Gastrocnemius medialis (tissue), 4 donors: Measurements from ENCODE around the gene GBA2. TPM values are rescaled to one million over a fixed set of nuclear protein-coding genes. Genes with fewer than 3 reads are reported as not detected.

Experiments used
- ATAC-seq, 2 donors: fragments of 150-250 bp; one replicate each; pipeline ENCODE4 v1.9.1; 2016
- DNase-seq, 2 donors: peaks; one replicate each; pipeline ENCODE4 v3.0.0-alpha.2; 2019
- H3K27ac ChIP-seq, 4 donors: fragments of 200-600 bp; sonication (generic); 1 replicate in 1 of 4; 2 replicates in 3 of 4; pipeline ENCODE4 v1.5.1; 2016 to 2018; ENCODE audit warnings: mild to moderate bottlenecking in 2 of 4, moderate library complexity in 1 of 4
- H3K27me3 ChIP-seq, 3 donors: fragments of 200-600 bp; sonication (generic) in 2 of 3; 1 replicate in 1 of 3; 2 replicates in 2 of 3; pipeline versions ENCODE4 v1.5.1 to v1.6.0; 2016 to 2019; ENCODE audit warnings: mild to moderate bottlenecking in 1 of 3, moderate library complexity in 1 of 3
- H3K36me3 ChIP-seq, 2 donors: fragments of 200-600 bp; sonication (generic) in 1 of 2; one replicate each; pipeline ENCODE4 v1.5.1; 2017 to 2018
- H3K4me1 ChIP-seq, 2 donors: fragments of 200-600 bp; sonication (generic) in 1 of 2; one replicate each; pipeline ENCODE4 v1.5.1; 2016 to 2017; ENCODE audit warnings: mild to moderate bottlenecking in 2 of 2
- H3K4me3 ChIP-seq, 4 donors: fragments of 200-600 bp; sonication (generic) in 3 of 4; 1 replicate in 1 of 4; 2 replicates in 3 of 4; pipeline ENCODE4 v1.5.1; 2016 to 2019; ENCODE audit warnings: mild to moderate bottlenecking in 2 of 4
- H3K9me3 ChIP-seq, 3 donors: fragments of 200-600 bp; sonication (generic) in 2 of 3; 1 replicate in 1 of 3; 2 replicates in 2 of 3; pipeline ENCODE4 v1.5.1; 2016 to 2019
- CTCF ChIP-seq, 5 experiments: fragments of 450-650 bp in 3 of 5; fragments of 200-600 bp in 2 of 5; sonication (generic) in 2 of 5; IDR thresholded peaks in 4 of 5; conservative IDR thresholded peaks in 1 of 5; 1 replicate in 4 of 5; 2 replicates in 1 of 5; pipeline ENCODE4 v1.5.1; 2016 to 2019; ENCODE audit warnings: antibody characterized with exemption in 5 of 5, mild to moderate bottlenecking in 3 of 5, moderate library complexity in 3 of 5
- POLR2A ChIP-seq, 2 donors: fragments of 450-650 bp; IDR thresholded peaks; one replicate each; pipeline ENCODE4 v1.6.1; 2017; ENCODE audit warnings: antibody characterized with exemption in 2 of 2, mild to moderate bottlenecking in 2 of 2, moderate library complexity in 2 of 2
- in situ Hi-C, 4 donors: fragments of 200-750 bp; cut with MboI; loops; one replicate each; pipeline versions ENCODE4 v1.15.0 to v1.8.0; 2017; ENCODE audit warnings: low sequenced_read_pairs in 4 of 4
- intact Hi-C: fragments of 100-400 bp; cut with DNase I; formaldehyde crosslinking; loops from one replicate; pipeline ENCODE4 v1.15.1; 2023; ENCODE audit warnings: low total_unique reads
- total RNA-seq, 4 donors: library from RNA; depleted of rRNA; stranded (reverse); fragments of >200 nt; gene quantifications; one replicate each; pipeline versions ENCODE4 v1.1.0 to v1.2.3, GENCODE V29; 2016

Gene GBA2
- total RNA-seq, 4 donors from 2014 or later, result 47.3 to 63.2 (median 51.4) TPM

- TF ChIP-seq POLR2A (IDR thresholded peaks at IDR 0.05) (peak; percentile 75 to 92), CTCF (IDR thresholded peaks at IDR 0.05 in 4 of 5, conservative IDR thresholded peaks at IDR 0.05 in 1 of 5) (no peak)
- peak within 1 kb of the TSS; percentile 88 to 98 (median 92) for H3K27ac ChIP-seq
- peak within 1 kb of the TSS; percentile 68 to 94 (median 87) for H3K4me3 ChIP-seq
- peaks cover 0 to 35% of the 10 kb centered on the region in 2 donors for H3K36me3 ChIP-seq
- ATAC-seq, result peak; percentile 81 to 85
- H3K9me3 ChIP-seq, result no peaks in the 10 kb centered on the region
- in situ Hi-C loops (loop anchor here in 1 of 4 donors (25.0 kb wide), 1 partner anchor 245 kb away; the partner anchor contains the start of gene RUSC2), intact Hi-C loops (loop anchor here (1.0 to 10.0 kb wide), 8 partner anchors 17 to 460 kb away; partner anchors contain the start of genes CCDC107, CLTA, GBA2 and HINT2)
- DNase-seq, result peak; percentile 97
- H3K4me1 ChIP-seq, result peaks cover 51 to 55% of the 10 kb centered on the region in 2 donors
- no peaks in the 10 kb centered on the region for H3K27me3 ChIP-seq
These were observed 16.7 kb downstream of the GBA2 start, which contains the start of the genes CREB3 and TLN1 for GRCh38 chr9:35732185-35732799. TSS of gene CREB3 (plus strand) at chr9:35732666. CDS start at chr9:35732773, 107 bp downstream. TSS of gene TLN1 (minus strand) at chr9:35732195. CDS start at chr9:35725694, 6,501 bp downstream.

GRCh38 chr9:35731415-35732184, 17.4 kb downstream of the GBA2 start:
- in situ Hi-C loops, result loop anchor here in 1 of 4 donors (25.0 kb wide), 1 partner anchor 244 kb away; the partner anchor contains the start of gene RUSC2
- H3K27ac ChIP-seq, result peak overlapping the region; percentile 88 to 98 (median 92)
- H3K36me3 ChIP-seq, result peaks cover 0 to 28% of the 10 kb centered on the region in 2 donors
- intact Hi-C loops, result loop anchor here (1.0 to 10.0 kb wide), 8 partner anchors 18 to 461 kb away; partner anchors contain the start of genes CCDC107, CLTA, GBA2 and HINT2
- DNase-seq (no peak), ATAC-seq (no peak)
- H3K4me3 ChIP-seq, result peak overlapping the region; percentile 68 to 94 (median 87)
- peaks cover 51 to 62% of the 10 kb centered on the region in 2 donors for H3K4me1 ChIP-seq
- H3K9me3 ChIP-seq, result no peaks in the 10 kb centered on the region
- no peaks in the 10 kb centered on the region for H3K27me3 ChIP-seq
- TF ChIP-seq CTCF (IDR thresholded peaks at IDR 0.05 in 4 of 5, conservative IDR thresholded peaks at IDR 0.05 in 1 of 5), result no peak
- TF ChIP-seq POLR2A (IDR thresholded peaks at IDR 0.05), result no peak

GRCh38 chr9:35730486-35730854, 18.6 kb downstream of the GBA2 start:
- no peaks in the 10 kb centered on the region for H3K9me3 ChIP-seq
- peak overlapping the region; percentile 88 to 98 (median 92) for H3K27ac ChIP-seq
- intact Hi-C loops (loop anchor here (5.0 to 10.0 kb wide), 2 partner anchors 246 to 462 kb away; partner anchors contain the start of gene CLTA), in situ Hi-C loops (loop anchor here in 1 of 4 donors (25.0 kb wide), 1 partner anchor 243 kb away; the partner anchor contains the start of gene RUSC2)
- DNase-seq, result no peak
- H3K4me1 ChIP-seq, result peaks cover 51 to 65% of the 10 kb centered on the region in 2 donors
- peak overlapping the region; percentile 68 to 94 (median 87) for H3K4me3 ChIP-seq
- no peak for TF ChIP-seq CTCF (IDR thresholded peaks at IDR 0.05 in 4 of 5, conservative IDR thresholded peaks at IDR 0.05 in 1 of 5)
- TF ChIP-seq POLR2A (IDR thresholded peaks at IDR 0.05), result no peak
- ATAC-seq, result no peak
- no peaks in the 10 kb centered on the region for H3K27me3 ChIP-seq
- H3K36me3 ChIP-seq, result peaks cover 0 to 19% of the 10 kb centered on the region in 2 donors

- Histone ChIP-seq H3K4me1 (peaks cover 51 to 65% of the 10 kb centered on the region in 2 donors), H3K36me3 (peaks cover 0 to 19% of the 10 kb centered on the region in 2 donors), H3K4me3 (peak overlapping the region; percentile 27 to 94 (median 77)), H3K27me3 (no peaks in the 10 kb centered on the region), H3K9me3 (no peaks in the 10 kb centered on the region), H3K27ac (peak overlapping the region; percentile 88 to 98 (median 92))
- in situ Hi-C loops, result loop anchor here in 2 of 4 donors (10.0 to 25.0 kb wide), 2 partner anchors 65 to 243 kb away; partner anchors contain the start of genes ARHGEF39 (in 1 of the 2) and RUSC2 (in 1 of the 2)
- ATAC-seq (no peak), DNase-seq (peak; percentile 19 to 51)
- intact Hi-C loops, result loop anchor here (5.0 to 10.0 kb wide), 2 partner anchors 245 to 462 kb away; partner anchors contain the start of gene CLTA
- no peak for TF ChIP-seq POLR2A (IDR thresholded peaks at IDR 0.05)
- TF ChIP-seq CTCF (IDR thresholded peaks at IDR 0.05 in 4 of 5, conservative IDR thresholded peaks at IDR 0.05 in 1 of 5), result peak in 3 of 5 experiments; percentile 30 to 50 (median 44)
These were observed 19.1 kb downstream of the GBA2 start for GRCh38 chr9:35729700-35730485.
